ENCODE results near the gene NBPF4. TPM values are rescaled to one million over a fixed set of nuclear protein-coding genes. Genes with fewer than 3 reads are reported as not detected.

The NBPF4 gene
- total and polyA plus RNA-seq, 11 donors: not detected

- no peaks in the 10 kb centered on the region for H3K27me3 ChIP-seq
Measured at GRCh38 chr1:108190686-108191416, 53.0 kb downstream of the NBPF4 start.

GRCh38 chr1:108190001-108190634 is 53.8 kb downstream of the NBPF4 start:
- no peak overlapping the region for H3K27ac ChIP-seq
- no peak for ATAC-seq

More at GRCh38 chr1:108190686-108191416, 53.0 kb downstream of the NBPF4 start:
- DNase-seq: no peak
- peak in 1 of 4 donors; percentile 51 for ATAC-seq
- no peak overlapping the region for H3K4me3 ChIP-seq
- peaks cover 0 to 10% (median 0%) of the 10 kb centered on the region in 12 donors for H3K9me3 ChIP-seq
- 63 to 80% (median 67%) methylated on average over 5 of the region's 5 CpGs for WGBS, 4 donors
- no peak overlapping the region for H3K27ac ChIP-seq
- peaks cover 0 to 45% (median 13%) of the 10 kb centered on the region in 9 donors for H3K36me3 ChIP-seq
- peaks cover 0 to 15% (median 3%) of the 10 kb centered on the region in 12 donors for H3K4me1 ChIP-seq
- TF ChIP-seq CTCF (IDR thresholded peaks at IDR 0.05) (no peak), POLR2A (IDR thresholded peaks at IDR 0.05) (no peak)
- intact Hi-C loops (cut with DNase I): no loop called here

DNA sequence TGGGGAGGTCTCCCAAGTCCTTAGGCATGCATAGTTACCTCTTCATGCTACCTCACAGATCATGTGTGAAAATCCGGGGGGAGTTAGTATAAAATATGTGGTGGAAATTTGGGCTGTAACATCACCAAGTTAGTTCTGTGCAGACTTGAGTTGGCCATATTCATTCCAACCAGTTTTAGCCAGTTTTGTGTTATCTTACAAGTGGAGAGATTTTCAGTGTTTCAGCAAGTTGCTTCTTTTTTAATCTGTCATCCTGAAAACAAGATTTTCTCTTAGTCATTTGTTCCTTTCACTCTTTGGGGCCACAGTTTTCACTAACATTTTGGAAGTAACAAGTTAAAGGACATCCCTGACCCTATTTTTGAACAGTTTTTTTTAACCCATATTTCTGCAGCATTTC is 55.1 kb downstream of the NBPF4 start:
- Histone ChIP-seq H3K27me3 (no peaks in the 10 kb centered on the region), H3K27ac (no peak overlapping the region), H3K4me3 (no peak overlapping the region), H3K4me1 (peaks cover 0 to 10% (median under 1%) of the 10 kb centered on the region in 12 donors), H3K9me3 (peaks cover 0 to 9% (median 2%) of the 10 kb centered on the region in 12 donors), H3K36me3 (peaks cover 0 to 44% (median 20%) of the 10 kb centered on the region in 9 donors)
- intact Hi-C loops (cut with DNase I): no loop called here
- no peak for DNase-seq
- ATAC-seq: no peak
- WGBS, 4 donors: 92 to 96% (median 95%) methylated on average over 1 of the region's 1 CpG
- no peak for TF ChIP-seq CTCF (IDR thresholded peaks at IDR 0.05)

More at GRCh38 chr1:108190001-108190634, 53.8 kb downstream of the NBPF4 start:
- 67 to 84% (median 76%) methylated on average over 7 of the region's 7 CpGs for WGBS, 4 donors
- peaks cover 0 to 9% (median 0%) of the 10 kb centered on the region in 12 donors for H3K9me3 ChIP-seq
- peaks cover 0 to 44% (median 12%) of the 10 kb centered on the region in 9 donors for H3K36me3 ChIP-seq
- intact Hi-C loops (cut with DNase I): no loop called here
- no peak overlapping the region for H3K4me3 ChIP-seq
- H3K27me3 ChIP-seq: no peaks in the 10 kb centered on the region
- TF ChIP-seq POLR2A (IDR thresholded peaks at IDR 0.05): no peak
- no peak for TF ChIP-seq CTCF (IDR thresholded peaks at IDR 0.05)
- DNase-seq: no peak
- peaks cover 0 to 15% (median 3%) of the 10 kb centered on the region in 12 donors for H3K4me1 ChIP-seq
